PFSK-1 (cell line): ENCODE results near the gene CTRB1.

Source experiments
- FOXP2 ChIP-seq: optimal IDR thresholded peaks from 2 replicates; pipeline ENCODE3; 2011; ENCODE audit warnings: borderline replicate concordance, control low read depth, inconsistent platforms; ENCODE audit not compliant: insufficient read depth; ENCODE audit errors: extremely low read length, extremely low read depth
- POLR2AphosphoS5 ChIP-seq: IDR thresholded peaks from 2 replicates; pipeline ENCODE4 v1.6.1; 2012; ENCODE audit warnings: low read depth, mild to moderate bottlenecking, control low read depth, low read length, moderate library complexity
- REST ChIP-seq, 2 experiments: IDR thresholded peaks; 2 replicates each; pipeline versions ENCODE4 v1.6.1 to v1.8.0; 2011 to 2012; ENCODE audit warnings: low read depth in 2 of 2, low read length in 2 of 2, control low read depth in 1 of 2, inconsistent platforms in 1 of 2, mild to moderate bottlenecking in 1 of 2, moderate library complexity in 1 of 2; ENCODE audit not compliant: insufficient read depth in 1 of 2
- SIN3A ChIP-seq: IDR thresholded peaks from 2 replicates; pipeline ENCODE4 v1.6.1; 2012; ENCODE audit warnings: mild to moderate bottlenecking, low read length, moderate library complexity, borderline replicate concordance; ENCODE audit not compliant: insufficient read depth
- TAF1 ChIP-seq: IDR thresholded peaks from 2 replicates; pipeline ENCODE4 v1.6.1; 2012; ENCODE audit warnings: low read length, control low read depth, borderline replicate concordance; ENCODE audit not compliant: insufficient read depth

The CTRB1 gene

DNA sequence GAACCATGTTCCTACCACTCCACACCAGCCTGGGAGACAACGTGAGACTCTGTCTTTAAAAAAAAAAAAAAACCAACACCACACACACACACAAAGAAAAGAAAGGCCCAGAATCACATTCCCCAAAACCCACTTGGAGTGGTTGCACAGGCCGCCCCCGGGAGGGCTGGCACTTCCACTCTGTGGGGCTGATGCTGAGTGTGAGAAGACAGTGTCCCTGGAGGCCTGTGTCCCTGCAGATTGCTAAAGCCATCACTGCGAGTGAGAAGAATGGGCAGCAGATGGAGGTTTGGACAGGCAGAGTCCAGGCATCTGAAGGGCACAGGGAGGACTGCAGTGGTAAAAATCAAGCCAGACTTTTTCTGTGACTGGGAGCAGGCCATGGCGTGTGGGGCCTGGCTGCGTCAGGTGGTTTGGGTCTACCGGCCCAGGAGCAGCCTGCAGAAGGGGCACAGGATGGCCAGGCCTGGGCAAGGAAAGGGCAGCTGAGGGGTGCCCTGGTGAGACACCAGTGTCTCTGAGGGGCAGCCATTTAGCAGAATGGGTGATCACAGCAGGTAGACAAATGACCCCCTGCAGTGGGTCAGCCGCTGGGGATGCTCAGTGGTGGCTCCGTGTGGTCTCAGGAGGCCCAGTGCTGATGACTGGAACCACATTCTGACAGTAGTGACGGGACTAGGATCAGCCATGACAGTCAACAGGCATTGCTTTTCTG, 24.9 kb upstream of the CTRB1 start:
- TF ChIP-seq POLR2AphosphoS5, result no peak
- no peak for TF ChIP-seq SIN3A
- no peak for TF ChIP-seq TAF1

GRCh38 chr16:75195811-75196790, 22.7 kb upstream of the CTRB1 start:
- no peak for TF ChIP-seq TAF1
- no peak for TF ChIP-seq REST (IDR thresholded peaks at IDR 0.05; ENCODE audit: insufficient read depth in 1 of 2, low read depth in 2 of 2, low read length in 2 of 2)
- no peak for TF ChIP-seq FOXP2
- TF ChIP-seq SIN3A, result no peak
- TF ChIP-seq POLR2AphosphoS5, result no peak

DNA sequence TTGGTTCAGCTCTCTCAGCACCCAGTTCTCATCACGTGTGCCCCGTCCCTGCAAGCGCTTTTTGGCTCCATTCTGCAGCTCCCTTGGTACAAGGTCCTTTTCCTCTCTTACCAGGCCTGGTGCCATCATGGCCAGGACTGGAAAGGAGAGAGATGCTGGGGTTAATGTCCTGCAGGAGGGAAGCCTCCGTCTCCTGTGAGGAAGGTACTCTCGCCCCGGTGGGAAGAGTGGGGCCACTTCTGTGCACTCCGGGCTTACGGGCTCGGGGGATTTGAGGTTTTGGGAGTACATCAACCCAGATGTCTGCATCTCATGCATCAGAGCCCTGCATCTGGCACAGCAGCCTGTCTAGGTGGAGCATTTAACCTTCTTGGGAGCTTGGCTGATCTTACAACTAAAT, 22.0 kb upstream of the CTRB1 start:
- TF ChIP-seq SIN3A (no peak), POLR2AphosphoS5 (no peak), FOXP2 (no peak), REST (IDR thresholded peaks at IDR 0.05; ENCODE audit: insufficient read depth in 1 of 2, low read depth in 2 of 2, low read length in 2 of 2) (no peak), TAF1 (no peak)

DNA sequence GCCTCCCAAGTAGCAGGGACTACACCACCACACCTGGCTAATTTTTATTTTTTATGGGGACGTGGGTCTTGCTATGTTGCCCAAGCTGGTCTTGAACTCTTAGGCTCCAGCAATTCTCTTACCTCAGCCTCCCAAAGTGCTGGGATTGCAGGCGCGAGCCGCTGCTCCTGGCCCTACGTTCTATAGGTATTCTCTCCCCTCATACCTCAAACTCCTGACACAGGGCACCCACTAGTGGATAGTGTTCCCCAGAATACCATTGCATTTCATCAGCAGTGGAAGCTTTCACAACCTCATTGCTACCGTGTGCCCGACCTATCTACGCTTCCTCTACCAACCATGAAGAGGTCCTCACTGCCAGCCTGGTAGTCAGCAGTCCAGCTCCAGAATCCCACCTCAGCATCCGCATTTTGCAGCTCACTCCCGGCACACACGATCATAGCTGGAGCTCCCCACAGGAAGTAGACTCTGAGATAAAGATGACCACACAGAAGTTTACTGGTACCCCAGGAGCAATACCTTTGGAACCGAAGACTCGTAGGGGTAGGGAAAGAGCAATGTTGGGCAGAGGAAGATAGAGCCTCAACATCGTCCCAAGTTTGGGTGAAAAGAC, 21.2 kb upstream of the CTRB1 start:
- TF ChIP-seq POLR2AphosphoS5, result no peak
- no peak for TF ChIP-seq TAF1
- TF ChIP-seq SIN3A, result no peak
- no peak for TF ChIP-seq FOXP2
- no peak for TF ChIP-seq REST (IDR thresholded peaks at IDR 0.05; ENCODE audit: insufficient read depth in 1 of 2, low read depth in 2 of 2, low read length in 2 of 2)

- no peak for TF ChIP-seq REST (IDR thresholded peaks at IDR 0.05; ENCODE audit: insufficient read depth in 1 of 2, low read depth in 2 of 2, low read length in 2 of 2)
- TF ChIP-seq POLR2AphosphoS5, result no peak
- TF ChIP-seq FOXP2, result no peak
- no peak for TF ChIP-seq SIN3A
- TF ChIP-seq TAF1, result no peak
These were observed 20.6 kb upstream of the CTRB1 start for GRCh38 chr16:75198135-75198600.
